CD4-positive, alpha-beta T cell treated with Interleukin-4 for 1 hour (primary cell): ENCODE data around the gene TBX15.
A peak's percentile ranks its signal among the peaks of the same experiment; 100 is the strongest.

Source experiments
- DNase-seq, 2 donors: peaks; one replicate each; pipeline ENCODE4 v3.0.0-alpha.2; 2020 to 2022

The TBX15 gene

DNA sequence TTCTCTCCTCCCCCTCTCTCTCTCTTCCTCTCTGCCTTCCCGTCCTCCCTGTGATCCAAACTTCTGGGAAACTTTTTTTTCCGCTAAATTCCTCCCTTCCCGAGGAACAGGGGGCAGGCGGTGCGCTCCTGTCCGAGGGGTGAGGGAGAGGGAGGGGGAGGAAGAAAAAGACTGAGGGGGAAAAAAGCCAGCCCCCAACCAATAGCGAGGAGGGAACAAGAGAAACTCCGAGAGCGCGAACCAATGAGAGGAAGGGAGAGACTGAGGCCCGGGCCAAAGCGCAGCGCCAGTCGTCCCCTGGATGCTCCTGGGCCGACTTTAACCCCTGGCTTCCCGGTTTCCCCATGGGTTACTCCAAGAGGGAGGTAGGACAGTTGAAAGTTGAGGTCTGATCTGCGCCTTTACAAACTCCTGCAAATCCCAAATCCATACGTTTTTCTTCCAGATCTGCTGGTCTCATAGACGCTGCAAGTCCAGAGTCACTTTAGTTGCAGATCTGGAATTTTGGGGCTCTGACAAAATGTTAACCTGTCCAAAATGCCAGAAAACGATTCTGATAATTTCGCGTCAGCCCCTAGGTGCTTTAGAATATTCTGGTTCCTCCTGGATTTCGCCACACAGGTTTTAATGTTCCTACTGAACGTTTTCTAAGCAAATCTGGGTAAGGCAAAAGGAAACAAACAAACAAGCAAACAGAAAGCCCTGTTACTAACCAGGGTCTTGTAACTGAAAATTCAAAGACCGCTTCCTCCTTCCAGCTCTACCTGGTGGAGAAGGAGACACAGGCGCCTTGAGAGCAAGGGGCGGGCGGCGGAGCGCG, at the start of gene TBX15:
Gene TBX15 (minus strand): TSS at position 158 of the 820 bp plus-strand sequence. CDS start 548 bp downstream, outside the sequence.
- no peak for DNase-seq

DNA sequence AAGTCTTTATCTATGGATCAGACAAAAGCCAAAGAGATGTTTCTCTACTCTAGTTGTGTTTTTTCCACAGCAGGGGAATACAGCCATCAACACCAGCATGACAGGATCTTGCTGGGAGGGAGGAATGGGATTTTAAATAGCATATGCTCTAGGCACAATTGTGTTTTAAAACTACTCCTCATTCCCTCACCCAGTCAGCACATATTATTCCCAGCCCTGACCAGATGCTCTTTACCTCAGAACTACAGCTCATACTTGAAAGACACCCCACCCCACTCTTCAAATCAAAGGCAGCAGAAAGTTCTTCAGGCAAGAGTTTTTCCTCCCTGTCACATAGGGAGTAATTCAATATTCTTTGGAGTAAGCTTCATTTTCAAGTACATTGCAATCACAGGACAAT, 46.2 kb upstream of the TBX15 start:
- no peak for DNase-seq

DNA sequence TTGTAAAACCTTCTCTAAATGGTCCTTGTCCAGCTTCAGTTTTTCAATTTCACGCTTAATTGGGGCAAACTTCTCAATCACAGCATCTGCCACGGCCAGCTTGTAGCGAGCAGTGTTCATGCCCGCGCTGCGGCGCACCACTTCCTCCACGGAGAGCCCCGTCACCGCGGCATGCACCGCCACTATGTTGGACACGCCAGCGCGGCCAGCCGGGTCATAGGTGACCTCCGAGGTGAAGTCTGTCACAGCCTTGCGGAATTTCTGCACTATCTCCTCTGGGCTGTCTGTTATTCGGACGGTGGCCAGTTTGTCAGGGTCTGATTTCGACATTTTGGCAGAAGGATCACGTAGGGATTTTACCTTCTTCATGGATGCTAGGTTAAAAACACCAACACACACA, 44.8 kb upstream of the TBX15 start:
- DNase-seq: no peak

DNA sequence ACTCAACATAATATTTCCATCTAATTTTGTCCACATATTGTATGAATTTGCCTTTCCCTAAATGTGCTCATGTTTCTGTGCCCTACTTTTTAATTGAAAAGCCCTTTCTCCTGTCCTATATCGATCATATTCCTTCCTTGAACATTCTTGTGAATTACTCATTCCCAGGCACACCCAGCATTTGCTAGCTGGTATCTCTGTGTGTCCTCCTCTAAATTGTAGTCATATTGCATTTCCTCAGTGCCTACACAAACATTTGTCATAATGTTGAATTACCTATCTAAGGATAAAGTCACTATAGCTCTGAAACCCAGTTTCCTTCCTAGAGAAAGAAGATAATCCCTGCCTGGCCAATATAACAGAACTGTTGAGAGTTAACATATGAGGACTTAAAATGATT, 39.6 kb upstream of the TBX15 start:
- no peak for DNase-seq

DNA sequence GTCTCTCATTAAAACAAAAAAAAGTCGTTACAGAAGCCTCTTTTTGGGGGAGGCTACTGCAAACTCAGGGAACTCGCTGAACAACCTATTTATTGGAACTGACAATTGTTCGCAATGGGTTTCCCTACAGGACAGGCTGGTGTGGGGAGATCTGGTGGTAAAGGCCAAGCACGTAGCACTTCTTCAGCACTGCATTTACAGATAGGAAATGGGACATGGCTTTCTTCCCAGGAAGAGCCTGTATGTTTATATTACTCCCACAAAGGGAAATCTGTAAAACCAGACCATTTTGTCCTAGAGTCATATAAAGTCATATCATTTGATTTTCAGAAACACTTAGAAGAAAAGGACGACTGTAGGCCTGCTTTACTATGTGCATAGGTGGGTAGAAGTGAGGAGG, 38.8 kb upstream of the TBX15 start:
- DNase-seq: no peak

DNA sequence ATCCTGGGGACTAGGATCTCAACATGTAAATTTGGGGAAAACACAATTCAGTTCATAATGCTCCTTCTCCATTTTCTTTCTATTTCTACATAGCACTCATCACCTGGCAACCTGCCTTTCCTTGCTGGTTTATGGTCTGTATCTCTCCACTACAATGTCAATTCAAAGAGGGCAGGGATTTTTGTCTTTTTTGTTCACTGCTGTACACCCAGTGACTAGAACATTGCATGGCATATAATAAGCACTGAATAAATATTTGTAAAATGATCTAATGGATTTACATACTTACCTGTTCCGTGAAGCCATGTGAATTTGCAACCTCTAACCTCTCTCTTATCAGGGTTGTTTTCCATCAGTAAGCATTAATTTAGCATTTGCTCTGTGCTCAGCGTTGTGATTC, 27.4 kb upstream of the TBX15 start:
- DNase-seq: no peak

DNA sequence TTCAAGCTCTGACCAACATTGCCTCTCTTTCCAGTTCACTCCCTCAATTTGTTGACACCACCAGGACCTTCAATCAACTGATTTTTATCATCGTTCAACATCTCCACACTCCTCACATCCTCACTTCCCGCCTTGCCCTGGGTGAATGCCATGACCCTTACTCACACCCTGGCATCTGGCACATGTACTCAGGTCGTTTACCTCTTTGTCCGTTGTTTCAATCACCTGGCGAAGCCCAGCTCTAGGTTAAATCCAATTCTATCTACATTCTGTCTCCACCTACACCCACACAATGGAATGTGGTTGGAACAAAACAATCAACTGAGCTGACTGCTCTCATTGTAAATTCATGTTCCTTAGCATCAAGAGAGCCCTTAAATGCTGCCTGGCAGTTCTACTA, 24.2 kb upstream of the TBX15 start:
- no peak for DNase-seq

DNA sequence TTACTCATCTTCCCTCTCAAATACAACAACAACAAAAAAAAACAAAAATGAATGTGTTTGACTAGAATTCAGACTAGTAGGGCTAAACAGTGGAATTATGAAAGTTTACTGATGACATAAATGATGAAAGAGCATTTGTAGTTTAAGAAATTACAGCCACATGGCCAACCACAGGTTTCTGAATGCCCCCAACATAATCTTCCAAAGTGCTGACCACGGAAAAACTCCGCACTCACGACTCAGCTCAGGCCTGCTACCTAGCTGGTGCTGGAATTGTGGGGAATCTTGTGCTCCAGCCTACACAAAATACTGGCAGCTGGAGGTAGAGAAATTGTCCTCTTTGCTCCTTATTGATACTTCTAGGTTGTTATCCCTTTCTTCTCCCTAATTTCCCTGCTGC, 23.6 kb upstream of the TBX15 start:
- no peak for DNase-seq

DNA sequence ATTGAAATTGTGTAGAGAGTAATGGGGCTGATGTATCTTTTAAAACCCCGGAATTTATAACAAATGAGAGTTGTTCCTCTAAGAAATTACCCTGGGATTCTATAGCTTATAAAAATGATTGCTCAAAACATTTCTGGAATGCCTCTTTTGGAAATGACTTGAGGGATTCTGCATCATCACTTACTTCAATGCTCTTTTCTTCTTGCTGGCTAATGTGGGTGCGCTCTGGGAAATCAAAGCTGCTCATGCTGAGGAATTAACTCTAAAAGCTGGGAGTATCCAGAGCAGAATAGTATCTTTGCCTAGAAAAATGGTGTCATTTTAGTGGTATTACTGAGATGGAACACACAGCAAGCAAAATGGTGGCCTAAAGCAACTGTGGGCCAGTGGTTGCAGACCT, 23.0 kb upstream of the TBX15 start:
- no peak for DNase-seq

DNA sequence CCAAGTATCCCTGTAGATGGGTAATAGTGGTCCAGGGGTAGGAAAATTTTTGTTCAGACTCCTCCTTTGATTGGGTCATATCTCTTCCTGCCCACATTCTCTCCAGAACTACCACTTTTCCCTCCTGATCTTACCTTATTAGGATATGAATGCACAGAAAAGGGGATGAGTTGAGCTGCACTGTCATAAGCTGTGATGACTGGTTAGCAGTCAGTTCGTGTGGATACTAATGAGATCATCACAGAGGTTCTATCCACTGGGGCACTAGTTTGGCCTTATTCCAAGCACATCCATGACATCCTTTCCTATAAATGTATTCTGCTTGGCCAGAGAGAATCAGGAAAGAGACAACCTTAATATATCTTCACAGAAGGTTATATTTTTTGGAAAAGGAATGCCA, 22.1 kb upstream of the TBX15 start:
- DNase-seq: no peak

DNA sequence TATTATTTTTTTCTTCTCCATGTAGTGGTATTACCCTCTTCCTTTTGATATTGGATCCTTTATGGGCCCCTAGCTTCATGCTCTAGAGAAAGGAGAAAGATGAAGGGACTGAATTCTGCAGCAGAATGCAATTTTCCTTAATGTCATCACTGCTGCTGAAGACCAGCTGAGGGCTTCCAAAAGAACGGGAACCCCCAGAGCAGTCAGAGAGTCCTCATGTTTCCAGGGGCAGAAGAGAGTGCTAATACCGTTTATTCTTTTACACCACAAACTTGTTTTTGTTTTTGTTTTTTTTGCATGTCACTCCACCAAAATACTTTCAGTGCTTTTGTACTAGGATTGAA, 21.1 kb upstream of the TBX15 start:
- no peak for DNase-seq

DNA sequence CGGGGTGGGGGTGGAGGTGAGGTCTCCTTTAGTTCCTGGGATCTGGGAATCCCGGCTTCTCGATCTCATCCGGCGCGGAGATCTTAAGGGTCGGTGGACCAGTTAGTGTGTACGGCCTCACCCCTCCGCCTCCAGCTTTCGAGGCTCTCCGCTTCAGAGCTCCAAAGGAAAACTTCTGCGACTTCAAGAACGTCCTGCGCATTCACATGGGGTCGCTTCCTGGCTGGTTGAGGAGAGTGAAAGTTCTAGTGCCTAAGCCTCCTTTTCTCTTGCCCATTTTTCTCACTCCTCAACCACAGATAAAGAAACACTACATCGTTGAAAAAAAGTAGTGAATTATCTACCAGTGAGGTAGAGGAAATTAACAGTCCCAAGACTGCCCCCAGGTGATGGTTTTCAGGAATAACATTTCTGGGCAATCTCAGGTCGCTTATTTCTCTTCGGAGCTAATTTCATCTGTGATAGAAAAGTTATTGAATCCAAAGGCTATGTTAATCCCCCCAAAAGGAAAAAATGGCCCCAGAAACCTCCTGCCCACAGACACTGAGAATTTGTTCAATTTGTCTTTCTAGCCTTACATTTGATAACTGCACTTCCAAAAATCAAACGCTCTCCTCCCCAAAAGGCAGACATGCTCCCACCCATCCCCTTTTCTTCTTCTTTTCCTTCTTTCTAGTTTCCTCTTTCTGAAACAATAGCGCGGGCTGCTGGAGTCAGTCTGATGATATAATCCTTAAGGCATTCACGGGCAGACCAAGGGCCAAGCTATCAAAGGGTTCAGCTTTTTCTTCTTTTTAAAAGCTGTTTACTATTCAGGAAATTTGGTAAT, 20.6 kb upstream of the TBX15 start:
- DNase-seq: no peak

DNA sequence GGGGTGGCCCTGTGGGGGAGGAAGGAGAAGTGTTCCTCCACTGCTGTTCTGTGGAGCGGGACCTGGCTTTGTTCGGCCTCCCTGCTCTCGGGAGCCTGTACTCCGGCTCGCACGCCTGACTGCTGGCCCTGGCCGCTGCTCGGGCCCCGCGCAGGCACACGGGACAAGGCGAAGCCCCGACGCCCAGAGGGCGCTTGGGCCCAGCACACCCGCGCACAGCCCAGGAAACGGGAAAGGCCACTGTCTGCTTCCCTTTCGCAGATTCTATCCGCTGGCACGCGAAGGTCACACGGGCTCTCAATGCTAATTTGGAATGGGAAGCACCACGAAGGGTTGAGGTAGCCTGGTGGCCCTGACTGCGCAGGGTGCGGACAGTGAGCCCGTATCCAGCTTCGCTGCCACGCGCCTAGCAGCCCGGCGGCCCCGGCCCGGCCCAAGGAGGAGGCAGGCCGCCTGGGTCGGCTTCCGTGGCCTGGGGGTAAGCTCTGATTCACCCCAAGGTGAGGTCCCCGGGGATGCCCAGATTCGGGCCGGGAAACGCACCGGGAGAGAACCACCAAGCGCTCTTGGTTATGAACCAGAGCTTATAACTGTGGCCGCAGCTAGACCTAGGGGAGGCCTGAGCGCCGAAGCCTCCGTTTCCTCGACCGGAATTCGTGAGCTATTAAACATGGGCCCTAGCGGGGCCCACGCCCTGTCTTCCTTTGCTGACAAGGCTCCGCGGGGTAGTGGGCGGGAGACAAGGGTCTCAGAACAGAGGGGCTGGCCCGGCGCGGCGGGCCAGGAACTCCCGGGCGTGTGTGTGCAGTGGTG, 19.7 kb upstream of the TBX15 start:
- no peak for DNase-seq

DNA sequence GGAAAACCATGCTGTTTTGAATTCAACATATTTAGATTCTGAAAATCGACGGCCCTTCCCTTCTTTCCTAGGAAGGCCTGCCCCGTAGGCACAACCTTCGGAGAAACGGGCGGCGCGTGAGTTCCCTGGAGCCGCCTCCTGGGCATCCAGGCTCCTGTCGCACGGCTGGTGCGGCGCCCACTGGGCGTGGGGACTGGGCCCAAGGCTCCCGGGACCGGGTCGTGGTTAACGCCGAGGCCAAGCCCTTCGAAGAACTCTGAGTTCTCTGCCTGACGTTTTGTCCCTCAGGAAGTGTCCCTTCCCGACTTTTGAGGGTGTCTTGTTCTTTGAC, 19.2 kb upstream of the TBX15 start:
- no peak for DNase-seq

DNA sequence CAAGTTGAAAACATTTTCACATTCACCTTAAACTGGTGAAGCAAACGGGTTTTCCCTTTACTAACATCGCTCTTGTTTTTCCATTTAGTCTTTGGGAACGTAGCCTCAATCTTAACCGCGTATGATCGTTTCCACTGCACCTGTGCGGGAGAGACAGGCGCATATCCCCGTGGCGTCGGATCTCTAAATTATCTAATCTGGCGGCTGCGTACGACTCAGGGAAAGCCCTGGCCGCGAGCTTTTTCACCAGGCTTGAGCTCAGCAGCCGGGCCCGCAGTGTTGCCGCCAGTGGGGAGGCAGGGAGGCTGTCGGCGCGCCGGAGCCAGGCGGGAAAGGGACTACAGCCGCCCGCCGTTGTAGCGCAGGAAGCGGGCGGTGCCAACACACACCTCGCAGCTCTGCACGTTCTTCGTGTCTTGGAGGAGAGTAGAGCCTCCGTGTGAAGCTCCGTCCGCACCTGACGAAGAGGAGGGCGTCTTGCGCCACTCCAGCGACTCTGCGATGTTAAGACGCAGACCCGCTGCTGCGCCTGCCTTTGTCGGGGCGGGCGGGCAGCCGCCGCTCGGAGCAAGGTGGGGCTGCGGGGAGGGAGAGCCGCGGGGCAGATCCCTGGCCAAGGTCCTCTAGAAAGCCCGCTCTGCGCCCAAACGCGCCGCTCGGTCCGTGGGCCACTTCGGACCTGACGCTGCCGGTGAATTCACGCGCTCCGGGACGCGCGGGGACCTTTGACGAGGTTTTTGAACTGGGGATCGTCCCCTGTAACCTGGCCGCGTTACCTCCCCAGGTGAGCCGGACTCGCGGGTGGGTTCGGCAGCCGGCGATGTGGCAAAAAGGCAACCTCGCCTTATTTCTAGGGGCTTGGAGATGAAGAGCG, 18.5 kb upstream of the TBX15 start:
- DNase-seq: no peak

DNA sequence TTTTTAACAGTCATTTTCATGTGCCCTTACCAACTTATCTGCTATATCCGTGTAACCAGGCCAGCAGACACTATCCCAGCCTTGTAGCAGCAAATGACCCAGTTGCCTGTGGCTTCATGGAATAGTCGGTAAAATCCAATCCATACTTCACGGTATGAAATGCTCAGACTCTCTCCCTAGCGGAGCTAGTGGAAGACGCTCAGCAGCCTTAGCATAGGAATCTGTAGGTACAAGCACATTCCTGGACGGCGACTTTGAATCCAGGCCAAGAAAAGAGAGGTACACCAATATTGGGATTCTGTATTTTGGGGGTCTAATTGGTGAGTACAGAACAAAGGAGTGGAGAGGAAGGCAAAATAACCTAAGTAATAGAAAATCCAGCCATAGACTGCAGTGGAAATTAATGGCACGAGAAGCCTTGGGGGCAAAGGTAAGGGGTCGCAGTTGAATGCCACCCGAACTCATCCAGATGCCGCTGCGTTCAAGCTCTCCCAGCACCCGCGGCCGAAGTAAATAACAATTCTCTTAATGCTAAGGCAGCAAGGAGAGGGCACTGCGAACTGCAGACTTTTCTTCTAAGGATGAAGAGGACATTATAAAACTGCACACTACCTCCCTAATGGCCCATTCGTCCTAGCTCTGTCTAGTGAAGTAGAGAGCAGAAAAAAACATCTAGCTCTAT, 17.7 kb upstream of the TBX15 start:
- DNase-seq: no peak

DNA sequence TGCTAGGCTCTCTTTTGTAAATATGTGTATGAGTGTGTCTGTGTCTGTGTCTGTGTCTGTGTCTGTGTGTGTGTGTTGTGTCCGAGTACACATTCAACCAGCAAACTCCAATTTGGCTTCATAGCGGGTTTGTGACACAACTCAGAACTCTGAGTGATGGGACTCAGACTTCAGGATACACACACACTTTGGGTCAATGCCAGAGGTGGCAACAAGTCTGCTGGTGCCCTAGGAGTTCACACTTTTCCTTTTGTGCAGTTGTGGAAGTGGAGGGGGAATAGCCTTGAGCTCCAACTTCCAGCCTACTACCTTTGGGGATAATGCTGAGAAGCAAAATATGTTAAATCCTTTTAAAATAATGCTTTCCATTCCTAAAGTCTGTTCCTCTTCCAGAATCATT, 16.6 kb upstream of the TBX15 start:
- DNase-seq: no peak

DNA sequence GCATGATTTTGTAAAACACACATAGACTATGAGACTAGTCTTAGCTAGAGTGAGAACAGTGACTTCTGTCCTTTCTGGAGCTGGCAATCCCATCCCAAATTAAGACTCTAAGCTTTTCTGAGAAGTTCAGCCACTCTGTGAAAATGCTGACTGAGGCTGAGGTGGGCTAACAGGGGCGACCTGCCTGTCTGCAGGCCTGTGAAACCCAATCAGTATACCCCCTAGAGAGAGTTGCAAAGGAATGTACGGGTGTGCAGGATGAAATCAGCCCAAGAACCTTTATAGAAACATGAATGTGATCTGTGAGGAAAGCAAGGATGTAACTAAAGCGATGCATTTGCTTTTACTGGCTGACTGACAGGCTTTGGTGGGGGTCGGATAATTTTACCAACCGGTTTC, 16.0 kb upstream of the TBX15 start:
- DNase-seq: no peak

DNA sequence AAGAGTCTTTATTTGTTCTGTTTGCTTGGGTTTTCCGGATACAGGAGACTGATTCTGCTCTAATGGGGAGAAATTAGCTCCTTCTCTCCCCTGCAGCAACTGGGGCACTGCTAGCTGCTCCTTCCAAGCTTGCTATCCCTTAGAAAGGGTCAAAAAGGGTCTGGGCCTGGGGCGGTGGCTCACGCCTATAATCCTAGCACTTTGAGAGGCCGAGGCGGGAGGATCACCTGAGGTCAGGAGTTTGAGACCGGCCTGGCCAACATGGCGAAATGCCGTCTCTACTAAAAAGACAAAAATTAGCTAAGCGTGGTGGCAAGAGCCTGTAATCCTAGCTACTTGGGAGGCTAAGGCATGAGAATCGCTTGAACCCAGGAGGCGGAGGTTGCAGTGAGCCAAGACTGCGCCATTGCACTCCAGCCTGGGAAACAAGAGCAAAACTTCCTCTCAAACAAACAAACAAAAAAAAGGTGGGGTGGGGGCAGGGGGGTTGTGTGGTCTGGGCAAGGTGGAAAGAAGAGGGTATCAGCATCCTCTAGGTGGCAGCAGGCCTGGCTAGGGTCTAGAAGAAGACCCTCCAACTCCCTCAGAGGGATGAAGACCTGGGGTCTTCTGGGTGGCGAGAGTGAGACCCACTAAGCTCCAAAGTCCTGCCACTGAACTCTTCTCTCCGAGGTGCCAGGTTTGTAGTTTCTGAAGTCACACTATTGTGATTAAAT, 15.4 kb upstream of the TBX15 start:
- no peak for DNase-seq

DNA sequence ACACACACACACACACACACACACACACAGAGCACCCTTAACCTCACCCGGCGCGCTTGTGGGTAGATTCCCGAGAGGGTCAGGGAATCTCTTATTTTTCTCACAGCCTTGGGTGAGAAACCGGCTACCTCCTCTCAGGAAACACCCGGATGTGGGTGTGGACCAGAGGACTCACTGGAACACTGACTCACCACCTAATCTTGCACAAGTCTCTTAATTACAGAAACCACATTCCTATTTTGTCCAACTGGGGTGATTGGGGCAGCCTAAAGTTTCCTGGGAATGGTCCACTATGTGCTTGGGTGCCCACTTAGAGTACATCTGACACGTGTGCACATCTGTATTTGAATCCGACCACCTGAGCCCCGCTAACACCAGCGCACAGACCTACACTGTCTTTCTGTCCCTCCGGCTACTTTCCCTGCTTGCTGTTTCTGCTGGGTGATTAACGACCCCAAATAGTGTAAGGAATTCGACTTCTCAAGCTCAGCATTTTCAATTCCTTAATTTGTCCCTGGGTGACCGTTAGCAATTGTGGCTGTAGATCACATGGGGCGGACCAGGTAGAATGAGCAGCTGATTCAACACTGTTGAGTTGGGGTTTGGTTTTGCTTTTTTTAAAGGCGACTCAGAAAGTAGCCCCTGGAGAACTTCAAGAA, 14.0 kb upstream of the TBX15 start:
- peak in 1 of 2 donors; percentile 22 for DNase-seq
